GM04503 (cell line): ENCODE measurements around the gene CACNA2D2.

Experiments used
- DNase-seq: peaks from one replicate; pipeline ENCODE4 v3.0.0-alpha.2; 2012; ENCODE audit warnings: low read depth

Gene CACNA2D2

DNA sequence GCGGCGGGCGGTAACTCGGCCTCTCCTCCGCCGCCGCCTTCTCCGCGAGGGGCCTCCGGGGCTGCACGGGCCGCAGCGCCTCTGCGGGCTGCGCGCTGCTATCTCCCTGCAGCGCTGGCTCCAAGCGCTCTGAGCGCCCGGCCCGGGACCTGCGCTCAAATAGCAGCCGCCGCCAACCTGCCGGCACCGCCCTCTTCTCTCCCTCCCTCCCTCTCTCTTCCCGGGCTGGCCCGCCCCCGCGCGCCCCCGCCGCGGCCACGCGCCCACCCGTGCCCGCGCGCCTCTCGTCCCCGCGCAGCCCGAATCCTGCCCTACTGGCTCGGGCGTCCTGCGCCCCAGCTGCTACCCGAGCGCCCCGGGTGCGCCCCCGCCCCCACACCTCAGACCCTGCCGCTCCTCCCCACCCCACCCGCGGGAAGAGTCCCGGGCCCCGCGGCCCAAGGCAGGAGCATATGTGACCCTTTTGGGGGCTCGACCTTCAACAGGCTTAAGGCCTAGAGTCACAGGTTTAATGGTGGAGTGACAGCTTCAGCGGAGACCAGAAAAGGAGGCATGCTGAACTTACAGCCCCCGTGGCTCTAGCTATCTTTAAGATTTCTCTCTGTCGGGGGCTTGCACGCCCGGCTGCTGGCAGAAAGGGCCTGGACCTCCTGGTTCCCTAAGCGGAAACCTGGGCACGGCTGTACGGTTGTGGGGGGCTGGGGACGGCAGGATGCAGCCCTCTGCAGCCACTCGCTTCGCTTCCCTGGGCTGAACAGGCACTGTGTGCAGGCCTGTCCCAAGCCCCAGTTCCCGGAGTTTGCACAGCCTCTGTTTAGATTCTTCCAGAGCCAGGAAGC is at the start of gene CACNA2D2:
Gene CACNA2D2, minus strand, starts transcription at position 131 of the 839 bp plus-strand sequence. CDS start 211 bp downstream, outside the sequence.
- no peak for DNase-seq

DNA sequence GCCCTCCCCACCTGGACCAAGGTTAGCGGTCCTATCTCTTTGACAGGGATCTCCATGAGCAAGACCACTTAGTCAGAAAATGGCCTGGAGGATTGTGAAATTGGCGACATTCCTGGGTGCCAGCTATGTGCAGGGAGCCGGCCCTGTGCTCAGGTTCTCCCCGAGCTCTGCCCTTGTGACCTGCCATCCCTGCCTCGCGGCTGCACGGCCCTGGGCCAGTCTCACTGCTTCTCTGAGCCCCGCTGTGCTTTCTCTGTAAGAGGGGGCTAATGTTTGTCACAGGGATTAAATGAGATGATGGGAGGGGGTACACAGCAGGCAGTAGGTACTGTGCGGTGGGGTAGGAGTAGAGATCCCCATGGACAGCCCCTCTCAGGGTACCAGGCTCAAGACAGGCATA is 49.2 kb upstream of the CACNA2D2 start:
- no peak for DNase-seq

DNA sequence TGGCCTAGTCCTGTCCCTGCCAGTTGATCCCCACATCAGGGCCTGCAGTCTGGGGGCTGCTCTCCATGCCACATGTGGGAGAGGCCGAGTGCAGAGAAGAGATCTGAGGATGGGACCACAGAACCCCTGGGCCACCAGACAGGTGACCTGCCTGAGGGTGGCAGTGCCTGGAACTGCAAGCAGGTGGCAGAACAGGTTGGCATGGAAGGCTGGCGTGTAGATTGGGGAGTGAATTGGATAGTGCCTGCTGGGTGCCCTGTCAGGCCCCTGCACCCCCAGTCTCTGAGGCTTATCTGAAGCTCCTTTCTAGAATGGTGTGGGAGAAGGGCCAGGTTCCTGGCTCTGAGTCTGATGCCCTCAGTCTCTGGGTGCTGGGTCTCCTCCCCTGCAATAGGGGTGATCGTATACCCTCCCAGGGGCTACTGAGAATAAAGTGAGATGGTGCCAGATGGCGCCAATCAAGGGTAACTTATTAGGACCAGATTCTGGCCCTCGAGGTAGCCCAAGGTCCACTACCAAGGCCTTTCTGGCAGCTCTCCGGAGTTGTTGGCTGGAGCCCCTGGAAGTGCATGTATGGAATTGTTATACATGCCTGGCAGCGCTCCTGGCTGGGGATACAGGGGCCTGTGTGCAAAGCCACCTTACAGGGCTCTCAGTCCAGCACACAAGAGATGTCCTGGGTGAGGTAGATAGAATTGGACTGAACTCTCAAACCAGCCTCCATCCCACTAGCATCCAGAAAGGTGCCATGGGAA is 48.4 kb upstream of the CACNA2D2 start:
- DNase-seq = no peak

DNA sequence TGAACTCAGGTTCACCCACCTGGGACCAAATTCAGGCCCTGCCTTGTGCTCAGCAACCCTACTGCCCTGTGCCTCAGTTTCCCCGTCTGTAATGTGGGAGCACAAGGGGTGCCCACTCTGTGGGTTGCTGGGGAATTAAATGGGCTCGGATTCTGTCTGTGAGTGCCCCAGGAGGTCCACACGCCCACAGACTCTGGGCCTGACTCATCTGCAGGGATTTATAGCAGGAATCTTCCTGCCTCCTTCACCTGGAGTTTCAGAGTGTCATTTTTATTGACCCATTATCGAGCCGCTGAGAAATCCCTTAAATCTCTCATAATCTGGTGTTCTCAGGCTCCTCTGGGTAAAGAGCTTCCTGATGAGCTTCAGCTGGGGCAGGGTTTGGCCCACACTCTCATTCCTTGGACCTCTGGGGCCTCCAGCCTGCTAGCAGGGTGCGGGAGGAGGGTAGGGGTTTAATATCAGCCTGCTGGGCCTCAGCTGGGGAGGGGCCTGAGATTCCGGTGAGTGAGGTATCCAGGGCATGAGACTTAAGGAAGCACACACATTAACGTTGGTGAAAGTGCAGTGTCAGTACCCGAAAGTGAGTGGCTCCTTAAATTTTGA is 47.7 kb upstream of the CACNA2D2 start:
- no peak for DNase-seq

DNA sequence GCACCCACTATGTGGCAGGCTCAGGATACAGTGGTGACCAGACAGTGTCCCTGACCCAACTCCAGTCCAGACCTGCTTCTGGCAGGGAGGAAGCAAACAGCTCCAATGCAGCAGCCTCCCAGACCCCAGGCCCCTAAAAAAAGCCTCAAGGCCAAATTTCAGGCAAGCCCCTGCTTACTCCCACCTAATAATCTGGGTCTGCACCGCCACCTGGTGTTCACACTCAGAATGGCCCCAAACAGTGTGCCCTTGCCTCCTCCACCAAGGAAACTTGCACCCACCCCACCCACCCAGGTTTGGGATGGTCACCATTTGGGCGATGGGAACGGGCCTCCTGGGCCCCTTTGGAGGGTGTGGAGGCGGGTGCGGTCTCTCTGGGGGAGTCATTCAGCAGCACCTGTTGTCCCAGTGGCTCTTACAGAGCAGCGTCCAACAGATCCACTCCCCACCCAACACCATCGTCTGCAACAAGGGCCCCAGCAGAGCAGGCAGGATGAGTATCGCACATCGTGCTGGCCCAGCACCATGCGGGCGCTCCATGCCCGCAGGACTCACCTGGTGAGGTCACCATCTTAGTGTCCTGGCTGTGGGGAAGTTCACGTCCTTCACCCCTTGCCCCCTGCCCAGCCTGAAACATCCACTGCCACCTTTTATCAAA is 46.8 kb upstream of the CACNA2D2 start:
- no peak for DNase-seq

DNA sequence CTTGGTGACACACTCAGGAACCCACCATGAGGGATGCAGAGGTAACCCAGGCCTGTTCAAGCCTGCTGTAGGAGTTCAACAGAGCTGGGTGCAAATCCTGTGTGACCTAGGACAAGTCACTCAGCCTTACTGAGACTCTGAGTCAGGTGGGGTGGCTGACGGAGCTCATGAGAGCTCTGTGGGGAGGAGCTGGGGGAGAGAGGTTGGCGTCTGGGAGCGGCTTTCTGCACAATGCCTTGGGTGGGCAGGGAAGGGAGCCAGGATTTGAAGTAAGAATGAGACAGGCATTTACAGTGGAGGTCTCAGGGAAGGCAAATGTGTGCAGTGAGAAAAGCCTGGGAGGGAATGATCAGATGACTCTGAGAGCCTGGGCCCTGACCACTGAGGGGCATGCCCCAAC is 45.8 kb upstream of the CACNA2D2 start:
- no peak for DNase-seq

DNA sequence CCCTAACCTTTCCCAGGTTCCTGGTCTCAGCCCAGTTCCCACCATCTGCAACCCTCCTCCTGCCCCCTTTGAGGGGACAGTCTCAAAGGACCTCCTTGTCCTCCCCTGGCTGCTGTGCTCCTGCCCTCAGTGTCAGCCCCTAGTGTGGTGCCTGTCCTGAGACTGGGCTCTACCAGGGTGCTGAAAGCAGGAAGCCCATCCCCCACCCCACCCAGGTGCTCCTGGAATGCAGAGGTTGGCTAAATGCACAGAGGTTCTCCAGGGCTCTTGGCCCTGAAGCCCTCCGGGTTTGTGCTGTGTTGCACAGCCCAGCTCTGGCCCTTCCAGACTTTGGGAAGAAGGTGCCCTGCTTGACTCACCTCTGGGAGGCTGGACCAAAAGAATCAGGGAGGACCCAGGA is 42.3 kb upstream of the CACNA2D2 start:
- no peak for DNase-seq

DNA sequence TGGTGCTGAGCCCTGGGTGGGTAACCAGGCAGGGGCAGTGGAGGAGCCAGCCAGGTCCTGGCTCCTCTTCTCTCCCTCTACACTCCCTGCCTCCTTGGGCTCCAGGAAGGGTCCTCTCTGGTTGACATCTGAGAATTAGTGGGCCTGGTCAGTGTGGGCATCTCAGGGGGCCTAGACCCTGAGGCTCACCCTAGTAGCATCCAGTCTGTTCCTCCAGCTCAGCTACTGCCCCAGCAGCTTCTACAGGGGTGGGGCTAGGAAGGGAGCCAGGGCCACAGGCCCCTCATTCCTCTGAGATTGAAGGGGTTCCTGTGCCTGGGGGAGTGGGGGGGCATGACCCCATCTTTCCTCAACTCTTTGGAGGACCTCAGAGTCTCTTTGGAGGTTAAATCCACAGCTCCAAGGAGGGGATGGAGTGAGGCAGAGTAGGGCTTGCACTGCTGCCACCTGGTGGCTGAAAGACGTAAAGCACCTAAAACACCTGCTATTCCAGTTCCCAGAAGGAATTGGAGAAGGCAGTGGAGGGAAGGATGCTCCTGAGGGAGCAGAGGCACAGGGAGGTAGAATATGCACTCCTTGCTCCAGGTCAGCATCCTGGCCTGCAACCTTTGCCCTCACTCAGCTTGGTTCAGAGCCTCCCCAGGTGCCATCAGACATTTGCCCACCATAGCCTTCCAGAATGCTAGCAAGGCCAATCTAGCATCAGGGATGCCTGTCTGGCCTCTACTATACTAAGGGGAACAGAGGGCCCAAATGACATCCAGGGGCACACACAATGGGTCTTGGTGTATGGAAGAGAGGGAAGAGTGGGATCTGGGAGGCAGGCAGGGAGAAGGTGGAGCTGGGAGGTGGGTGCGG is 39.0 kb upstream of the CACNA2D2 start:
- DNase-seq = no peak

DNA sequence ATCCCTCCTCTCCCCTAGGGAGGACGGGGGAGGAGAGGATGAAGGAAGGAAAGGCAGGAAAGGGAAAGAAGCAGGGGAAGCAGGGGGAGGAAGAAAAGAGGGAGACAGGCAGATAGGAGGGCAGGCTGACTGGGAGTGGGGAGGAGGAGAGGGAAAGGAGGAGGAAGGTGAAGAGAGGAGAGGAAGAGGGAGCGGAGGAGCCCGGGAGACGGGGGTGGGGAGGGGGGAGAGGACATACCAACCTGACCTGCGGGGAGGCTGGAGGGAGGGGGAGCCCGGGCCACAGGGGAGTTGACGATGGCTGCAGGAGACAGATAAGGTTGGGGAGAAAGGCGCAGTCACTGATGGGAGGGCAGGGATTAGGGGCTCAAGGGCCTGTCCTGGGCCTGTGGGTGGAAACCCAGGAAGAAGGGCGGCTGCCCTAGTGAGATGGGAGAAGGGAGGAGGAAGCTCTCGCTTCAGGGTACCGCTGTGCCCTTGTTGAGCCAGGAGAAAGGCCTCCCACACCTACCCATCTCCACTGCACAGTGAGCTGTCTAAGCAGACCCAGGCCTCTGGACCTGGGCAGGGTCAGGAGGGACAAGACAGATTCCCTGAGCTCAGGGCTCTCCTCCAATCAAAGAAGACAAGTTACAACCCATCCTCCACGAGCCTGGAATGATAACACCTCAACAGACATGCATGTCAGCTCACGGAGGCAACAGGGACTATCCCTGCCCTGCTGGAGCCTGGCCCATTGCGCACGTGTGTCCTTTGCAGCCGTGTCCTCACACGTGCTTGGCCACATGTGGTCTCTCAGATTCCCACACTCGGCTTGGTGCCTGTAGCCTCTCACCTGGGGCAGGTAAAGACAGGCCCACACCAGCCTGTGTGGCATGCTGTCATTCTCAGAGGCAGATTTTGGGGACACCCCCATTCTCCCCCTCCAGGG is 36.2 kb upstream of the CACNA2D2 start:
- no peak for DNase-seq

DNA sequence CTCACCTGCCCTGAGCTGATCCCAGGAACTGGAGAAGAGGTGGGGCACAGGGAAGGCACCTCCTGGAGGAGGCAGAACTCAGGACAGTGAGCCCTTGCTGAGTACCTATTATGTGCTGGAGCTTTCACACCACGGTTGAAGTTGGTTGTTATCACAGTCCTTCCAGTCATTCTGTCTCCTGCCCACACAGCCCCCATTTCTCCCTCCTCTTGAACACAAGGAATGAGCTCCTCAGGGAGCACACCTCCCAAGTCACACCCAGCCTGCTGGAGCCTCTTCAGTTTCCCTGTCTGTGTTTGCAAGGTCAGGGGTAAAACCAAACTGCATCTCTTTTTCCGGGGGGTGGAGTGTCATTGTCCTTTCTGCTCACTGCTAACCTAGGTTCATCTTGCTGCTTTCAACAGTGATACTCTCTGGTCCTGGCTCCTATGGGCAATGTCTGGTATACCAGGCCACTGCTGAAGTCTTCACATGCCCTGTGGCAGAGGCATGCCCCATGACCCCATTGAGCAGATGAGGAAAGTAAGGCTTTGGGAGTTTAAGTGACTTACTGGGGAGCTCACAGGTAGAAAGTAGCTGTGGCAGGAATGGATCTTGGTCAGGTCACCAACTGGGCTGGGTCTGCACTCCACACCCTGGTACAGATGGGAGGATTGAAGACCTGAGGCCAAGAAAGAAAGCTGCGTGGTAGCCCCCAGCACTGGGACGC is 34.1 kb upstream of the CACNA2D2 start:
- no peak for DNase-seq

DNA sequence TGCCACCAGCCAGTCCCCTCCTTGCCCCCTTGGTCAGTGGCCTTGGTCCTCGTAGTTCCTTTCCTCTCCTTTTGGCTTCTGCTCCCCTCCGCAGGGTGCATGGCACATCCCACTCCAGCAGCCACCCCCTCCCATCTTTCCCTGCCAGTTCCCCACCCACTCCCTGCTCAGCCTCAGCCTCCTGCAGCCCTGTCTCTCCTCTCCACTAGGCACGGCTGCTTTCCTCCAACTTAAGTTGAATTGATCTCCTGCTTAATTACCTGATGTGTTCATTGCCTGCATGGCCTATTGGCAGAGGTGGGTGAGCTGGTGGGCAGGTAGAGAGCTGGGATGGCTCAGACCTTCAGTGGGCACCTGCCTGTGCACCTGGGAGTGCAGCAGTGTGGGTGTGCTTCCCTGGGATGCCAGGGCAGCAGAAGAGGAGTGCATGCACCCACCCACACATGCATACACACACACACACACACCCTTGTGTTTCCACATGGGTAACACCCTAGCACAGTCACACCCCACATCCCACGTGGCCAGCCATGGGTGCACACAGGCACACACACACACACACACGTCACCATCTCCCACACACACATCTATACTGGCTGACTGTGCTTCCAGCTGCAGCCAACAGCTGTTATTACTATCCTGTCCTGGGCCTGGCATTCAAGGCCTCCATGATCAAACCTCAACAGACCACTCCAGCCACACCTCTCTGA is 33.2 kb upstream of the CACNA2D2 start:
- no peak for DNase-seq

DNA sequence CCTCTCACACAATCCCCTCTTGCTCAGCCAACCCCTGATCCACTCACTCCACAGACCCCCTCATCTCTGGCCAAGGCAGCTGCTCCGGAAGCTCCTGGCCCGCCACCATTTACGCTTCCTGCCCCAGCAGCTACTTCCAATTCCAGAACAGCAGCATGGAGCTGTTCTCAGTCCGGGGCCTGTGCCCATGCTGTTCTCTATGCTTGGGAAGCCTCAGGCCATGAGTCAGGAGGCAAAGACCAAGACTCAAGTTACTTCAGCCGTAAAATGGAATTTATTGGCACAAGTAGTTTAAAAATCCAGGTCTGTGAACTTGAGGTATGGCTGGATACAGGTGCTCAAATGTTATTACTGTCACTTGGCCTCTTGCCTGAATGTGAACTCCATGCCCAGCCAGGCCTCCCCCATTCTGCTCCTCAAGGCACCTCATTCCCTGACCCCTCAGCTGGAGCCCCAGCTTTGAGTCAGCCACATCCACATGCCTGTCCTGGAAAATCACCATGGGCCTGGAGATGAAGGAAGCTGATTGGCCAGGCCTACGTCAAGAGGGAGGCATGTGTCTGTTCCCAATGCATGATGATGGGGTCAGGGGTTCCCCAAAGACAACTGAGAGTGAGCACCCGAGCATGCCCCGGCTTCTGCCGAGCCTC is 31.4 kb upstream of the CACNA2D2 start:
- DNase-seq = no peak

DNA sequence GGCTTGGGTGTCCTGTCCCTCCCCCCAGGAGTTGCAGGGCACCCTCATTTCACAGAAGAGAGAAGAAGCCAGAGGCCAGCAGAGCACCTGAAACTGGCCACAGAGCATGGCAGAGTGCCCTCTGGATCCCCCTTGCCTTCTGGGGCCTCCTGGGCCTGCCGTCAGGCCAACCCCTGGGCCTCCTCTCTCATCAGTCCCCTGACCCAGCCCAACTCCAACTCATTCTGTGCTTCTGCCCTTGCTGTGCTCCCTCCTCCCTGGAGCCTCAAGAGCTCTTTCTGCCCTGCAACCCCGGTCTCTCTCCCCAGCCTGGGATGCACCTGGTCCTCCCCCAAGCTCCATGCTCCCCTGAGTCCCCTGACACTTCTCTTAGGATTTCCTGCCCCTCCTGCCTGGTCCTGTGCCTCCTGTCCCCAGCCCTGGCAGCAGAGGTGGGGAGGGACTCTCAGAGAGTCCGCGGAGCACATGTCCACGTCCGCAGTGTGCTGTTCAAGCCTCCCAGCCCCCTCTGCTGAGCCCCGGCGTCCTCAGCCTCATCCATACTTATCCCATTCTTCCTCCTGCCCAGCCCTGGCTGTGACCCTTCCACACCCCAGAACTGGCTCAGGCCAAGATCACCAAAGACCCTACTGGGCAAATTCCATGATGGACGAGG is 30.5 kb upstream of the CACNA2D2 start:
- DNase-seq = no peak

DNA sequence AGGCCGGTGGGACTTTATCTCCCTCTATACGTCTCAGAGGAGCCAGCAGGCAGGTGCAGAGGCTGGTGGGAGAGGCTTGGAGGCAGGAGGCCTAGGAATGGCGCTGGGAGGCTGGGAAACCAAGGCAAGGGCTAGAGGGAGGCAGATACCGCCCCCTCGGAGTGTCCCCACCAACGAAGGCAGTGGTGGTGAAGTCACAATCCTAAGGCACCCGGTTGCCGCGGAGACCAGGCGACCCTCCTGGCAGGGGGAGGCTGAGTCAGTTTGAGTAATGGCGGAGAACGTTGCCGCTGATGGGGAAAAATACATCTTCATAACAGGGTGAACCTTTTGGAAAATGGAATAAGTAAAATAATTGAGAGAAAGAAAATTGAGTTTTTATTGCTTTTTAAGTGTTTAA is 29.9 kb upstream of the CACNA2D2 start:
- DNase-seq = no peak

DNA sequence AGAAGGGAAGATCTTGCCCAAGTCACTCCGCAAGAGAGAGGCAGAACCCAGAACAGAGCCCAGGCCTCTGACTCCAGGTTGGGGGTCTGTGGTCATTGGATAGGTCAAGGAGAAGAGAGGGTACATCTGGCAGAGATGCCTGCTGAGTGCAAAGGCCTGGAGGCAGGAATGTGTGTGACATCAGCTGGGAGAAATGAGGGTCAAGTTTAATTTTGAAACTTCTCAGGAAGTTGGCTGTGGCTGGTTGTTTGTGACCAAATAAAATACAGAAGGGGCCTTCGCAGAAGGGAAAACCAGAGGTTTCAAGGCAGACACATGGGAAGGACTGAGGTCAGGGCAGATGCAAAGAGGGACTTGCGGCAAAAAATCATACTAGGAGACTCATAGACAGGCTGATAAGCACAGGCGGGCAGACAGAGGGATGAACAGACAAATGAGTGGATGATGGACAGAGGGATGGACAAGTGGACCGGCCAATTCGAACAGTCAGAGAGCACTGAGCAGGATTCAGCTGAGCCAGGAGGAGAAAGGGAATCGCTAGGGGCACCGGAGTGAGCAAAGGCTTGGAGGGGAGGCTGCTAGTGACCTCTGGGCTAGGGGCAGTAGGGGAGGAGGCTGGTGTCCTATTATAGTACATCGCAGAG is 28.8 kb upstream of the CACNA2D2 start:
- DNase-seq = no peak

DNA sequence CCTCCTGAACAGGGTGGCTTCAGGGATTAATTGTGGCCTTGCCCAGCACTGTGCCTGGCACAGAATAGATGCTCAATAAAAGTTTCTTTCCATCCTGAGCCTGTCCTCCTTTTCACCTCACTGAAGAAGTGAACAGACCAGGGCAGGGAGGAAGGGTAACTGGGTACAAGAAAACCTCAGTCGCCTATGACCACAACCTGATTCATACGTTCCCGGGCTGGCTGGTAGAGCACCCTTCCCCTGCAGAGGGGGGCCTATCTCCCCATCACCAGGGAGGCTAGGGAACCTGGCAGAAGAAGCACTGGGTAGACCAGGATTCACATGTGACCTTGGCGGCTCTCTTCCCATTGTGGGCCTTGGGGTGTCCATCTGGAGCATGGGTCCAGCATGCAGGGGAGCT is 27.8 kb upstream of the CACNA2D2 start:
- DNase-seq = no peak
